ENCODE results near the gene FA2H.
"Not testable (repeated sequence)": the region's sequence is repeated elsewhere in the genome, so short reads cannot be mapped to it uniquely, and the experiment has no call there.

The FA2H gene

GRCh38 chr16:74743045-74743667 is 31.5 kb downstream of the FA2H start:
- peak; percentile 7 for DNase-seq

- DNase-seq = no peak
Observed at GRCh38 chr16:74742051-74742481, 32.6 kb downstream of the FA2H start.

- peak; percentile 61 for DNase-seq
Observed at GRCh38 chr16:74740795-74741304, 33.8 kb downstream of the FA2H start.

- no peak for DNase-seq
Observed at GRCh38 chr16:74739275-74739674, 35.3 kb downstream of the FA2H start.

GRCh38 chr16:74738816-74739215 is 35.8 kb downstream of the FA2H start:
- no peak for DNase-seq

- no peak for DNase-seq
Observed at GRCh38 chr16:74738113-74738541, 36.5 kb downstream of the FA2H start.

GRCh38 chr16:74737521-74737920 is 37.1 kb downstream of the FA2H start:
- DNase-seq = no peak

- DNase-seq = no peak
Observed at GRCh38 chr16:74736531-74737157, 38.0 kb downstream of the FA2H start.

GRCh38 chr16:74735554-74735953 is 39.1 kb downstream of the FA2H start:
- no peak for DNase-seq

- no peak for DNase-seq
Observed at GRCh38 chr16:74735162-74735452, 39.5 kb downstream of the FA2H start.

- DNase-seq = no peak
Observed at GRCh38 chr16:74734361-74735161, 40.1 kb downstream of the FA2H start.

GRCh38 chr16:74732707-74733350 is 41.8 kb downstream of the FA2H start:
- no peak for DNase-seq

- no peak for DNase-seq
Observed at GRCh38 chr16:74731853-74732477, 42.7 kb downstream of the FA2H start.

GRCh38 chr16:74729783-74730683 is 44.6 kb downstream of the FA2H start:
- DNase-seq = no peak

- no peak for DNase-seq
Observed at GRCh38 chr16:74727903-74728302, 46.7 kb downstream of the FA2H start.

GRCh38 chr16:74726716-74727115 is 47.9 kb downstream of the FA2H start:
- DNase-seq = no peak

GRCh38 chr16:74725651-74726455 is 48.8 kb downstream of the FA2H start:
- no peak for DNase-seq

- DNase-seq = no peak
Observed at GRCh38 chr16:74724820-74725549, 49.6 kb downstream of the FA2H start.

- DNase-seq = no peak
Observed at GRCh38 chr16:74723256-74723655, 51.4 kb downstream of the FA2H start.

GRCh38 chr16:74722156-74722555 is 52.5 kb downstream of the FA2H start:
- DNase-seq = not testable (repeated sequence)

All from SHP77 treated with DMSO at 0.1 percent for 48 hours (cell line).